ENCODE data around the gene PRRC1.

DNA sequence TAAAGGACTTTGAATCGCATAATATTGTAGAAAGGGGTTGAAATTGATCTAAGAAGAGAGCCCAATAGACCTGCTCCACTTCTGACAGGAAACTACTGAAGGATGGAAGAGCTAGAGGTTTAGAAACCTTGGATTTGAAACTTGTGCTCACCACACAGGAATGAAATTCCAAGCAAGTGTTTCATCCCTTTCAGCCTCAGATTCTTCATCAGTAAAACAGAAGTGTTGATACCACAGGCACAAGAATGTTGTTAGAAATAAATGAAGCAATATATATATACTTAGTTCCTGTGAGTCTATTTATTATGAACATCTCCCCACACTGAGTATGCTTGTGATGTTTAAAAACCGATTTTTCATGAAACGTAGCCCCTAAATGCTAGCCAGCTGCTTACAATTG is 43.8 kb downstream of the PRRC1 start:
- TF ChIP-seq, protein P1, sequence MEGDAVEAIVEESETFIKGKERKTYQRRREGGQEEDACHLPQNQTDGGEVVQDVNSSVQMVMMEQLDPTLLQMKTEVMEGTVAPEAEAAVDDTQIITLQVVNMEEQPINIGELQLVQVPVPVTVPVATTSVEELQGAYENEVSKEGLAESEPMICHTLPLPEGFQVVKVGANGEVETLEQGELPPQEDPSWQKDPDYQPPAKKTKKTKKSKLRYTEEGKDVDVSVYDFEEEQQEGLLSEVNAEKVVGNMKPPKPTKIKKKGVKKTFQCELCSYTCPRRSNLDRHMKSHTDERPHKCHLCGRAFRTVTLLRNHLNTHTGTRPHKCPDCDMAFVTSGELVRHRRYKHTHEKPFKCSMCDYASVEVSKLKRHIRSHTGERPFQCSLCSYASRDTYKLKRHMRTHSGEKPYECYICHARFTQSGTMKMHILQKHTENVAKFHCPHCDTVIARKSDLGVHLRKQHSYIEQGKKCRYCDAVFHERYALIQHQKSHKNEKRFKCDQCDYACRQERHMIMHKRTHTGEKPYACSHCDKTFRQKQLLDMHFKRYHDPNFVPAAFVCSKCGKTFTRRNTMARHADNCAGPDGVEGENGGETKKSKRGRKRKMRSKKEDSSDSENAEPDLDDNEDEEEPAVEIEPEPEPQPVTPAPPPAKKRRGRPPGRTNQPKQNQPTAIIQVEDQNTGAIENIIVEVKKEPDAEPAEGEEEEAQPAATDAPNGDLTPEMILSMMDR (IDR thresholded peaks at IDR 0.05), result no peak
- TF ChIP-seq POLR2A (IDR thresholded peaks at IDR 0.05), result no peak
